Neural crest cell (in vitro differentiated cells): ENCODE measurements around the gene PDLIM4. TPM values are rescaled to one million over a fixed set of nuclear protein-coding genes. Genes with fewer than 3 reads are reported as not detected.

ENCODE experiments used
- DNase-seq: peaks from one replicate; pipeline ENCODE4 v3.0.0; 2021; ENCODE audit warnings: low read depth, mixed read lengths, low spot score
- H3K27ac Mint-ChIP-seq: one replicate; pipeline ENCODE4 v1.8.0; 2021; ENCODE audit warnings: mild to moderate bottlenecking, mixed read lengths; ENCODE audit not compliant: unreplicated experiment
- H3K27me3 Mint-ChIP-seq: 2 replicates; pipeline ENCODE4 v1.8.0; 2021; ENCODE audit warnings: low read depth, mild to moderate bottlenecking, mixed read lengths
- H3K36me3 Mint-ChIP-seq: 2 replicates; pipeline ENCODE4 v1.8.0; 2021; ENCODE audit warnings: low read depth, mild to moderate bottlenecking, mixed read lengths
- H3K4me1 Mint-ChIP-seq: 2 replicates; pipeline ENCODE4 v1.8.0; 2021; ENCODE audit warnings: mixed read lengths
- H3K4me3 Mint-ChIP-seq: one replicate; pipeline ENCODE4 v1.8.0; 2021; ENCODE audit warnings: mild to moderate bottlenecking, mixed read lengths
- H3K9me3 Mint-ChIP-seq: 2 replicates; pipeline ENCODE4 v1.8.0; 2021; ENCODE audit warnings: mixed read lengths
- total RNA-seq: library from RNA; stranded (reverse); gene quantifications from 2 replicates; pipeline ENCODE4 v1.2.1, GENCODE V29; 2021
- TF ChIP-seq, protein P1 (sequence below): fragments of 200-600 bp; sonication (generic); conservative IDR thresholded peaks from 2 replicates; pipeline ENCODE4 v1.5.0; 2021; ENCODE audit warnings: antibody characterized with exemption, mild to moderate bottlenecking

PDLIM4 gene
- total RNA-seq, 1 donor from 2014 or later = 38.0 TPM

- H3K9me3 Mint-ChIP-seq = no peaks in the 10 kb centered on the region
- H3K4me3 Mint-ChIP-seq = peak within 1 kb of the TSS; percentile 74
- no peaks in the 10 kb centered on the region for H3K36me3 Mint-ChIP-seq
- TF ChIP-seq, protein P1, sequence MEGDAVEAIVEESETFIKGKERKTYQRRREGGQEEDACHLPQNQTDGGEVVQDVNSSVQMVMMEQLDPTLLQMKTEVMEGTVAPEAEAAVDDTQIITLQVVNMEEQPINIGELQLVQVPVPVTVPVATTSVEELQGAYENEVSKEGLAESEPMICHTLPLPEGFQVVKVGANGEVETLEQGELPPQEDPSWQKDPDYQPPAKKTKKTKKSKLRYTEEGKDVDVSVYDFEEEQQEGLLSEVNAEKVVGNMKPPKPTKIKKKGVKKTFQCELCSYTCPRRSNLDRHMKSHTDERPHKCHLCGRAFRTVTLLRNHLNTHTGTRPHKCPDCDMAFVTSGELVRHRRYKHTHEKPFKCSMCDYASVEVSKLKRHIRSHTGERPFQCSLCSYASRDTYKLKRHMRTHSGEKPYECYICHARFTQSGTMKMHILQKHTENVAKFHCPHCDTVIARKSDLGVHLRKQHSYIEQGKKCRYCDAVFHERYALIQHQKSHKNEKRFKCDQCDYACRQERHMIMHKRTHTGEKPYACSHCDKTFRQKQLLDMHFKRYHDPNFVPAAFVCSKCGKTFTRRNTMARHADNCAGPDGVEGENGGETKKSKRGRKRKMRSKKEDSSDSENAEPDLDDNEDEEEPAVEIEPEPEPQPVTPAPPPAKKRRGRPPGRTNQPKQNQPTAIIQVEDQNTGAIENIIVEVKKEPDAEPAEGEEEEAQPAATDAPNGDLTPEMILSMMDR = peak; percentile 33
- DNase-seq = peak; percentile 58
- peaks cover 5% of the 10 kb centered on the region for H3K4me1 Mint-ChIP-seq
- H3K27ac Mint-ChIP-seq = no peak within 1 kb of the TSS
- H3K27me3 Mint-ChIP-seq = peaks cover 32% of the 10 kb centered on the region
These were observed 29.8 kb upstream of the PDLIM4 start, which contains the start of gene P4HA2 for GRCh38 chr5:132227485-132228240. TSS of gene P4HA2 (minus strand) at chr5:132227853. CDS start at chr5:132218626, 9,227 bp downstream.

DNA sequence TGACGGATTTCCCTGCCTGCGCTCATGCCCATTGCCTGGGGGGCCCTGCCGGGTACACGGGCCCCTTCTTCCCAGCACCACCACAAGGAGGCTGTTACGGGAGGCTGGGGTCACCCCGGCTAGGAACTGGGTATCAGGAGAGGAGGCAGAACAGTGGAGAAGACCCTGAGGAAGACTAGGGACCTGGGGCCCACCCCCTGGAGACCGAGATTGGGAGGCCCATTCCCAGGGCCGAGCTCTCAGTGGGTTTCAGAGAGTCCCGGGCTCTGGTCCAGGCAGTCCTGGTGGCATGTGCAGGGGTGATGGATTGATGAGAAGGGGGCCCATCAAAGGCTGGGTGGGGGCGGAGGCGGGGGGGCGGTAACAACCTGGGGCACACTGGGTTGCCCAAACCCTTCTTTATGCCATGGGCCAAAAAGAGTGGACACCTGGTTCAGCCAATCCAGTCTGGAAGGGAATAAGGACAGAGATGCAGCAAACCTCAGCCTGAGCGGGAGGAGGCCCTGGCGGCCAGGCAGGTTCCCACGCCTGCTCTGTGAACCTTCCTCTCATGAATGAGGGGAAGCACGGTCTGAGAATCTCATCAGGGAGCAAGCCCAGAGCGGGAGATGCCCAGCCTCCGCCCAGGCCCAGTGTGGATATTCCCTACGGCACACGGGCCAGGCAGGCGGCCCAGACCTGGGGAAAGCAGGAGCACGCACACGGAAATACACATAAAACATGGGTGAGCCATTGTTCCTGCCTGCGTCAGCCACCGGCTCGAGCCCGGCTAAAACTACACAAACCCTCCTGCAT, 29.1 kb upstream of the PDLIM4 start:
- no peaks in the 10 kb centered on the region for H3K9me3 Mint-ChIP-seq
- DNase-seq = no peak
- H3K36me3 Mint-ChIP-seq = no peaks in the 10 kb centered on the region
- peak overlapping the region; percentile 84 for H3K4me3 Mint-ChIP-seq
- H3K27ac Mint-ChIP-seq = no peak overlapping the region
- peaks cover 5% of the 10 kb centered on the region for H3K4me1 Mint-ChIP-seq
- peaks cover 32% of the 10 kb centered on the region for H3K27me3 Mint-ChIP-seq
- TF ChIP-seq, protein P1 = peak; percentile 35

- TF ChIP-seq, protein P1 = no peak
- H3K4me1 Mint-ChIP-seq = peaks cover 5% of the 10 kb centered on the region
- H3K4me3 Mint-ChIP-seq = peak overlapping the region; percentile 84
- peaks cover 32% of the 10 kb centered on the region for H3K27me3 Mint-ChIP-seq
- no peak for DNase-seq
- H3K27ac Mint-ChIP-seq = no peak overlapping the region
- no peaks in the 10 kb centered on the region for H3K9me3 Mint-ChIP-seq
- no peaks in the 10 kb centered on the region for H3K36me3 Mint-ChIP-seq
These were observed 28.3 kb upstream of the PDLIM4 start for GRCh38 chr5:132229236-132229635.

- Mint-ChIP-seq H3K9me3 (no peaks in the 10 kb centered on the region), H3K36me3 (no peaks in the 10 kb centered on the region), H3K4me3 (peak overlapping the region; percentile 43), H3K27me3 (peaks cover 26% of the 10 kb centered on the region), H3K27ac (no peak overlapping the region), H3K4me1 (peaks cover 5% of the 10 kb centered on the region)
- TF ChIP-seq, protein P1 = no peak
- DNase-seq = no peak
These were observed 26.6 kb upstream of the PDLIM4 start for GRCh38 chr5:132230871-132231270.

- no peaks in the 10 kb centered on the region for H3K36me3 Mint-ChIP-seq
- TF ChIP-seq, protein P1 = no peak
- DNase-seq = no peak
- H3K9me3 Mint-ChIP-seq = no peaks in the 10 kb centered on the region
- no peak overlapping the region for H3K4me3 Mint-ChIP-seq
- no peaks in the 10 kb centered on the region for H3K4me1 Mint-ChIP-seq
- peaks cover 13% of the 10 kb centered on the region for H3K27me3 Mint-ChIP-seq
- H3K27ac Mint-ChIP-seq = no peak overlapping the region
These were observed 25.0 kb upstream of the PDLIM4 start for GRCh38 chr5:132232465-132232864.
